Smooth muscle cell (in vitro differentiated cells): ENCODE results near the gene COL5A1. TPM values are rescaled to one million over a fixed set of nuclear protein-coding genes. Genes with fewer than 3 reads are reported as not detected.
"Not testable (repeated sequence)": the region's sequence is repeated elsewhere in the genome, so short reads cannot be mapped to it uniquely, and the experiment has no call there.

Source experiments
- DNase-seq: peaks from one replicate; lab custom pipeline; 2025; ENCODE audit not compliant: unreplicated experiment; lab: John Stamatoyannopoulos, UW
- H2AFZ ChIP-seq: fragments of 200-600 bp; sonication (generic); 2 replicates; pipeline ENCODE4 v1.6.0; 2016; ENCODE audit warnings: antibody characterized with exemption, low read depth, mild to moderate bottlenecking
- H3F3A ChIP-seq: fragments of 200-600 bp; sonication (generic); 2 replicates; pipeline ENCODE4 v1.6.0; 2017; ENCODE audit warnings: antibody characterized with exemption, low read depth
- H3K27ac ChIP-seq: fragments of 200-600 bp; sonication (generic); 2 replicates; pipeline ENCODE4 v1.5.1; 2016; ENCODE audit warnings: low read depth, mild to moderate bottlenecking
- H3K27me3 ChIP-seq: fragments of 200-600 bp; sonication (generic); 2 replicates; pipeline ENCODE4 v1.6.1; 2016; ENCODE audit warnings: low read depth, mild to moderate bottlenecking
- H3K36me3 ChIP-seq: fragments of 200-600 bp; sonication (generic); 2 replicates; pipeline ENCODE4 v1.5.1; 2016; ENCODE audit warnings: low read depth
- H3K4me1 ChIP-seq: fragments of 200-600 bp; sonication (generic); 2 replicates; pipeline ENCODE4 v1.5.1; 2016; ENCODE audit warnings: low read depth
- H3K4me2 ChIP-seq: fragments of 200-600 bp; sonication (generic); 2 replicates; pipeline ENCODE4 v1.6.0; 2016; ENCODE audit warnings: mild to moderate bottlenecking
- H3K4me3 ChIP-seq: fragments of 200-600 bp; sonication (generic); 2 replicates; pipeline ENCODE4 v1.5.1; 2016; ENCODE audit warnings: mild to moderate bottlenecking
- H3K79me2 ChIP-seq: fragments of 200-600 bp; sonication (generic); 2 replicates; pipeline ENCODE4 v1.6.0; 2016; ENCODE audit warnings: low read depth, mild to moderate bottlenecking
- H3K9ac ChIP-seq: fragments of 200-600 bp; sonication (generic); 2 replicates; pipeline ENCODE4 v1.6.0; 2016; ENCODE audit warnings: low read depth
- H3K9me3 ChIP-seq: fragments of 200-600 bp; sonication (generic); replicated peaks from 2 replicates; pipeline ENCODE4 v1.5.1; 2016; ENCODE audit warnings: low read depth
- H4K20me1 ChIP-seq: fragments of 200-600 bp; sonication (generic); 2 replicates; pipeline ENCODE4 v1.6.0; 2016; ENCODE audit warnings: low read depth
- CTCF ChIP-seq: fragments of 200-600 bp; sonication (generic); IDR thresholded peaks from 2 replicates; pipeline ENCODE4 v1.5.1; 2017; ENCODE audit warnings: borderline replicate concordance, mild to moderate bottlenecking, antibody characterized with exemption; ENCODE audit not compliant: insufficient read depth, poor library complexity, severe bottlenecking
- WGBS: methylation state at CpG from one replicate; pipeline ENCODE4 v1.1.7; 2016; ENCODE audit warnings: low lambda C conversion rate; 5-methylcytosine and 5-hydroxymethylcytosine counted together
- polyA plus RNA-seq: library from polyadenylated mRNA; unstranded; fragments of >200 nt; fragmentation: Nextera tagmentation; extraction: Ambion mirVana; gene quantifications from 2 replicates; pipeline ENCODE4 v1.2.1, GENCODE V29; 2016
- total RNA-seq: library from RNA; depleted of rRNA; stranded (reverse); fragments of >200 nt; gene quantifications from 2 replicates; pipeline ENCODE4 v1.2.3, GENCODE V29; 2014

Gene COL5A1
- total and polyA plus RNA-seq, 2 experiments from 2014 or later = 1,084 to 1,443 TPM

GRCh38 chr9:134684375-134684723, 42.7 kb downstream of the COL5A1 start:
- Histone ChIP-seq H3K79me2 (peaks cover 99% of the 10 kb centered on the region), H3K36me3 (peaks cover 9% of the 10 kb centered on the region), H3K9me3 (no peaks in the 10 kb centered on the region), H3K27me3 (no peaks in the 10 kb centered on the region), H3K4me1 (peaks cover 4% of the 10 kb centered on the region), H3F3A (peaks cover 87% of the 10 kb centered on the region), H2AFZ (no peak overlapping the region), H3K9ac (no peak overlapping the region), H4K20me1 (peaks cover 100% of the 10 kb centered on the region), H3K4me2 (no peak overlapping the region), H3K27ac (peak overlapping the region; percentile 78), H3K4me3 (no peak overlapping the region)
- TF ChIP-seq CTCF = no peak
- DNase-seq = no peak
- 94% methylated on average over 3 of the region's 3 CpGs for WGBS

DNA sequence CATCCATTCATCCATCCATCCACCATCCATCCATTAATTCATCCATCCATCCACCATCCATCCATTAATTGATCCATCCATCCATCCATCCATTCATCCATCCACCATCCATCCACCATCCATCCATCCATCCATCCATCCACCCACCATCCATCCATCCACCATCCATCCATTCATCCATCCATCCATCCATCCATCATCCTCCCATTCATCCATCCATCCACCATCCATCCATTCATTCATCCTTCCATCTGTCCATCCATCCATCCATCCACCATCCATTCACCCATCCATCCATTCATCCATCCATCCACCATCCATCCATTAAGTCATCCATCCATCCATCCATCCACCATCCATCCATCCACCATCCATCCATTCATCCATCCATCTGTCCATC, 43.3 kb downstream of the COL5A1 start:
- not testable (repeated sequence) for H3K27ac ChIP-seq
- H4K20me1 ChIP-seq = peaks cover 100% of the 10 kb centered on the region

GRCh38 chr9:134685784-134686183, 44.2 kb downstream of the COL5A1 start:
- 97% methylated on average over 3 of the region's 3 CpGs for WGBS
- Histone ChIP-seq H4K20me1 (peaks cover 100% of the 10 kb centered on the region), H3K79me2 (peaks cover 100% of the 10 kb centered on the region), H3K9me3 (no peaks in the 10 kb centered on the region), H2AFZ (no peak overlapping the region), H3K36me3 (peaks cover 9% of the 10 kb centered on the region), H3F3A (peaks cover 89% of the 10 kb centered on the region), H3K27ac (peak overlapping the region; percentile 35), H3K27me3 (no peaks in the 10 kb centered on the region), H3K9ac (no peak overlapping the region), H3K4me3 (no peak overlapping the region), H3K4me1 (peaks cover 4% of the 10 kb centered on the region), H3K4me2 (no peak overlapping the region)
- no peak for DNase-seq
- no peak for TF ChIP-seq CTCF

More for the DNA sequence above, 43.3 kb downstream of the COL5A1 start:
- H3K4me3 ChIP-seq, H2AFZ ChIP-seq, DNase-seq, H3K27me3 ChIP-seq, H3K4me1 ChIP-seq, H3K36me3 ChIP-seq, H3K9me3 ChIP-seq, H3K4me2 ChIP-seq, H3K9ac ChIP-seq: not testable (repeated sequence)
- H3F3A ChIP-seq = peaks cover 89% of the 10 kb centered on the region
- peaks cover 100% of the 10 kb centered on the region for H3K79me2 ChIP-seq

DNA sequence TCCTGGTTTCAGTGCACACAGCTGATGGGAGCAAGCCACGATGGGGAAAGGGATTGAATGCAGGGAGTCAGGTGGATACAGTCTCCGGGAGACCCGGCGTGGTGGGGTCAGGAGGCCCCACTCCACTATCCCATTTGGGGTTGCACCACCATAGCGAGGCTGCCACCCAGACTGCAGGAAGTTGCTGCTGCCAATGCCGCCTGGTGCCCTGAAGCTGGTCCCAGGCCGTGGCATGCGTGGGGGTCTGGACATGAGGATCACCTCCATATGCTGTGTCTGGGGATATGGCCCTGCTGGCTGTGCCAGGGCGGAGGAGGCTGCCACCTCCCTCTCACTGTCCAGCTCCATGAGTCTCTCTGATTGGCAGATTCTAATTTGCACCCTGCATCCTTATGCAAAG, 45.3 kb downstream of the COL5A1 start:
- peaks cover 83% of the 10 kb centered on the region for H3F3A ChIP-seq
- H3K9ac ChIP-seq = no peak overlapping the region
- H3K4me1 ChIP-seq = no peaks in the 10 kb centered on the region
- no peaks in the 10 kb centered on the region for H3K27me3 ChIP-seq
- H2AFZ ChIP-seq = no peak overlapping the region
- H3K79me2 ChIP-seq = peaks cover 100% of the 10 kb centered on the region
- H3K9me3 ChIP-seq = no peaks in the 10 kb centered on the region
- peak overlapping the region; percentile 35 for H3K27ac ChIP-seq
- peaks cover 100% of the 10 kb centered on the region for H4K20me1 ChIP-seq
- H3K4me3 ChIP-seq = no peak overlapping the region
- DNase-seq = no peak
- peaks cover 9% of the 10 kb centered on the region for H3K36me3 ChIP-seq
- no peak overlapping the region for H3K4me2 ChIP-seq
- TF ChIP-seq CTCF = no peak
- WGBS = 97% methylated on average over 9 of the region's 9 CpGs
